GM04504 (cell line): ENCODE measurements around the gene JMY.
"Not testable (repeated sequence)": the region's sequence is repeated elsewhere in the genome, so short reads cannot be mapped to it uniquely, and the experiment has no call there.

Experiments used
- DNase-seq: peaks from one replicate; pipeline ENCODE4 v3.0.0-alpha.2; 2012; ENCODE audit warnings: low read depth

The JMY gene

GRCh38 chr5:79237740-79238560 is 2.0 kb downstream of the JMY start:
- no peak for DNase-seq

- DNase-seq = no peak
These were observed 4.6 kb downstream of the JMY start for GRCh38 chr5:79240561-79240960.

- no peak for DNase-seq
These were observed 5.6 kb downstream of the JMY start for GRCh38 chr5:79241535-79241979.

- DNase-seq = no peak
These were observed 6.5 kb downstream of the JMY start for GRCh38 chr5:79242242-79243039.

- DNase-seq = no peak
These were observed 7.3 kb downstream of the JMY start for GRCh38 chr5:79243224-79243623.

- not testable (repeated sequence) for DNase-seq
These were observed 18.1 kb downstream of the JMY start for GRCh38 chr5:79254067-79254466.

- DNase-seq = peak; percentile 10
These were observed 20.0 kb downstream of the JMY start for GRCh38 chr5:79255786-79256557.

GRCh38 chr5:79256563-79256962 is 20.6 kb downstream of the JMY start:
- DNase-seq = no peak

- no peak for DNase-seq
These were observed 21.4 kb downstream of the JMY start for GRCh38 chr5:79257314-79257713.

- no peak for DNase-seq
These were observed 22.9 kb downstream of the JMY start for GRCh38 chr5:79258801-79259200.

- no peak for DNase-seq
These were observed 23.5 kb downstream of the JMY start for GRCh38 chr5:79259383-79259782.

GRCh38 chr5:79259810-79260209 is 23.9 kb downstream of the JMY start:
- DNase-seq = no peak

- DNase-seq = no peak
These were observed 26.0 kb downstream of the JMY start for GRCh38 chr5:79261897-79262296.

- DNase-seq = no peak
These were observed 27.4 kb downstream of the JMY start for GRCh38 chr5:79263290-79263689.

- no peak for DNase-seq
These were observed 31.2 kb downstream of the JMY start for GRCh38 chr5:79267180-79267579.

GRCh38 chr5:79269733-79270166 is 33.8 kb downstream of the JMY start:
- DNase-seq = no peak

- no peak for DNase-seq
These were observed 37.4 kb downstream of the JMY start for GRCh38 chr5:79273341-79273740.

- no peak for DNase-seq
These were observed 48.9 kb downstream of the JMY start for GRCh38 chr5:79284846-79285245.

GRCh38 chr5:79285285-79285684 is 49.4 kb downstream of the JMY start:
- DNase-seq = no peak

GRCh38 chr5:79285833-79286232 is 49.9 kb downstream of the JMY start:
- no peak for DNase-seq

- no peak for DNase-seq
These were observed 51.4 kb downstream of the JMY start for GRCh38 chr5:79287380-79287779.

GRCh38 chr5:79287907-79288306 is 52.0 kb downstream of the JMY start:
- DNase-seq = no peak
